KBM-7 (cell line): ENCODE data around the gene CARD14.
"Not testable (repeated sequence)": the region's sequence is repeated elsewhere in the genome, so short reads cannot be mapped to it uniquely, and the experiment has no call there.

Source experiments
- DNase-seq: peaks from one replicate; pipeline ENCODE4 v3.0.0-alpha.2; 2015
- in situ Hi-C: fragments of 300-500 bp; cut with MboI; formaldehyde crosslinking; loops from 2 replicates; pipeline ENCODE4 v1.14.3; 2020; ENCODE audit warnings: low sequenced_read_pairs, low pct_unique_long_range_greater_than_20kb, mixed read lengths

The CARD14 gene

DNA sequence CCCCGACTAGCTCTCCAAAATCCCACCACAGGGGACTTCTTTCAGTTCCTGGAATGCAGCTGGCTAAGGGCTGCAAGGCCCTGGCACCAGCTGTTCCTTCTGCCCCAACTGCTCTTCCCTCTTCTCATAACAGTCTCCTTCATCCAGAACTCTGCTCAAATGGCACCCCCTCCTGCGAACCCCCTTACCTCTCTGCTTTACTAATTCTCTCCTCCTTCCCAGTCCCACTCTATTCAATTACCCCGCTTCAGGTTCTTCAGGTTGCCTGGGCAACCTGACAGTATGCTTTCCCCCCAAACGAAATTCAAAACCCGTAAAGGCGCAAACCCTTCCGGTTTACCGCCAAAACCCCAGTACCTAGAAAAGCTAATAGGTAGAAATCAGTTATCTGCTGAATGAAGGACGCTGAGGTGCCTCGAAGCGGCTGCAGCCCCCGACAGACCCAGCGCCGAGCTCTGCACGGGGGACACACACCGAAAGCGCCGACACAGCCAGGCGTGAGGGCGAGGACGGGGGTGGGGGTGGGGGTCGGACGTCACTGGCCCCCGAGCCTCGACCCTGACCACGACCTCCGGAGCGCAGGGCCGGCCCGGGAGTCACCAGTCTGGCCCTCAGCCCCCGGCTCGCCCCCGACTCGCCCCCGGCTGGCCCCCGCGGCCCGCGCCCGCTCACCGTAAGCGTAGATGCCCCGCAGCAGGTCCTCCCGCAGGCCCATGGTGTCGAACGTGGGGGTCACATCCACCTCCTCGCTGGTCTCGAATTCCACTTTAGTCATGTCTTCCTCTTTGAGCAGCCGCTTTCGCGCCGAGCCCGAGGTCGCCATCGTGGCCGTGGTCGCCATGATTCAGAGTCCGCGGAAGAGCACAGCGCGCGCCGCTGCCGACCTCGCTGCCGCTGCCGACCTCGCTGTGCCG, 23.5 kb upstream of the CARD14 start:
- in situ Hi-C loops, result no loop called here
- peak; percentile 49 for DNase-seq

- in situ Hi-C loops, result no loop called here
- peak; percentile 98 for DNase-seq
Observed at GRCh38 chr17:80147035-80147822, 22.6 kb upstream of the CARD14 start, which contains the start of gene EIF4A3. TSS of gene EIF4A3 (minus strand) at chr17:80147128. CDS start at chr17:80146961, 167 bp downstream.

DNA sequence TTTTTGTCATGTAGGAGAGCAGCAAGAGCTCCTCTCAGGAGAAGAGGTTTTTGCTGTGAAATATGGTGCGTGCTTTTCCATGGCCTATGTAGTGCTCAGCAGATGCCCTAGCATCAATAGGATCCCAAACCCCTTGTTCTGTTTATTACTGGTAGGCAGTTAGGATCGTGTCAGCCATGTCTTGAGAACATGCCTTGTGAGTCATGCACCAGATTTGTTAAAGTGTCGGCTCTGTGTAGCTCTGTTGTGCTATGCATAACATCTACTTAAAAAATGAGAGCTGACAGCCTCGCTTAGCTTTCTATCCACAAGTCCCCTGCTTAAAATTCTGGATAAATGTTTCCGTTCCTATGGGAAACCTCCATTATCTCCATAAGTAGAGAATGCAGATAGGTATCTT, 18.5 kb upstream of the CARD14 start:
- in situ Hi-C loops, result no loop called here
- no peak for DNase-seq

DNA sequence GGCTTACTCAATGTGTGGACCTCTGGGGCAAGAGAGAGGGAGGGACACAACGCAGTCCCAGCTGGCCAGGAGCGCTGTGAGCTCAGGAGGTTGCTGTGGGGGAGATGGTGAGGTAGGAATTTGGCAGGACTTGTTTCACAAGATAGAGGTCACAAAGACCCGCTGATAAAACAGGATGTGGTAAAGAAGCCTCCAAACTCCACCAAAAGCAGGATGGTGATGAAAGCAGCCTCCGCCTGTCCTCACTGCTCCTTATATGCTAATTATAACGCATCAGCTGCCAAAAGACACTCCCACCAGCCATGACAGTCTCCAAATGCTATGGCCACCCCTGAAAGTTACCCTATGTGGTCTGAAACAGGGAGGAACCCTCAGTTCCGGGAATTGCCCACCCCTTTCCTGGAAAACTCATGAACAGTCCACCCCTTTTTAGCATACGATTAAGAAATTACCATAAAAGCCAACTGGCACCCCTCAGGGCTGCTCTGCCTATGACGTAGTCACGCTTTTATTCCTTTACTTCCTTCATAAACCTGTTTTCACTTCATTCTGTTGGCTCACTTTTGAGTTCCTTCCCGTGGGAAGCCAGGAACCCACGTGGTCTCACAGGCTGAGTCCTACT, 17.6 kb upstream of the CARD14 start:
- in situ Hi-C loops, result no loop called here
- peak; percentile 83 for DNase-seq

GRCh38 chr17:80153004-80153403, 16.8 kb upstream of the CARD14 start:
- no peak for DNase-seq
- in situ Hi-C loops, result no loop called here

GRCh38 chr17:80154166-80154565, 15.7 kb upstream of the CARD14 start:
- no peak for DNase-seq
- in situ Hi-C loops, result no loop called here

DNA sequence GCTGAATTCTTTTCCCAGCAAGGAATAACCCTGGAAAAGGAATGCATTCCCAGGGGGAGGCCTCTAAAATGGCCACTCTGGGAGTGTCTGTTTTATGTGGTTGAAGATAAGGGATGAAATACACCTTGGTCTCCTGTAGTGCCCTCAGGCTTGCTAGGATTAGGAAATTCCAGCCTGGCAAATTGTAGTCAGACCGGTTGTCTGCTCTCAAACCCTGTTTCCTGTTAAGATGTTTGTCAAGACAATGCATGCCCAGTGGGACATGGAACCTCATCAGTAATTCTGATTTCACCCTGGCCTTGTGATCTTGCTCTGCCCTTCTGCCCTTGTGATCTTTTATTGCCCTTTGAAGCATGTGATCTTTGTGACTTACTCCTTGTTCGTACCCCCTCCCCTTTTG, 14.2 kb upstream of the CARD14 start:
- DNase-seq, in situ Hi-C loops: not testable (repeated sequence)

GRCh38 chr17:80158846-80159245, 11.0 kb upstream of the CARD14 start:
- in situ Hi-C loops, result no loop called here
- DNase-seq, result no peak

DNA sequence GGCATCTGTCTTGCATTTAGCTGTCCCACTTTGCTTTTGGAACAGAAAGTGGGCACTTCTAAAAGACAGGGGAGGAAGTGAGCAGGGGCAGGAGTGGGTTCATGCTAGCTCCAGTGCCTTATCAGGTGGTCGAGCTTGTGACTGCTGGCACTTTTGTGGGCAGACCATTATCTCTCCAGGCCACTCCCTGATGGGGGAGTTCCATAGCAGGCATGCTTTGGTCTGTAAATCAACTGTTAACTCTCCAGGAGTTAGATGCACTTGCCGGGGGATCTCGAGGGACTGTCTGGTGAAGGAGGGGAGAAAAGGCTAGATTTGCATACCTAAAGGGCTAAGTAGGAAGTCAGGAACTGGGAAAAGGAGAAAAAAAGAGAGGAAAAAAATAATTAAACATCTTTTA, 9.3 kb upstream of the CARD14 start:
- DNase-seq, result no peak
- in situ Hi-C loops, result no loop called here

DNA sequence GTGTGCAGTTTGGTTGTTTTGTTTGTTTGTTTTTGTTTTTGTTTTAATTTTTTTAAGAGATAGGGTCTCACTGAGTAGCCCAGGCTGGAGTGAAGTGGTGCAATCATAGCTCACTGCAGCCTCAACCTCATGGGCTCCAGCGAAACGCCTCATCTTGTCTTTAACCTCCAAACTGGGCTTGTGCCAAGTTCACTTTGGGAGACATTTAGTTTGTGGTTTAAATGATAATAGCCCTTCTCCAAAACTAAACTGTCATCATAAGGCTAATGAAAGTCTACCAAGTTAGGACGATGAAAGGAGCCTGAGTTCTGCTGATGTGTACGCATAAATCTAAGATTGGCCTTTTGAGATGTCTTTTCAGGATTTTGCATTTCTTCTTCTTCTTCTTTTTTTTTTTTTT, 6.5 kb upstream of the CARD14 start:
- no peak for DNase-seq
- in situ Hi-C loops, result no loop called here

DNA sequence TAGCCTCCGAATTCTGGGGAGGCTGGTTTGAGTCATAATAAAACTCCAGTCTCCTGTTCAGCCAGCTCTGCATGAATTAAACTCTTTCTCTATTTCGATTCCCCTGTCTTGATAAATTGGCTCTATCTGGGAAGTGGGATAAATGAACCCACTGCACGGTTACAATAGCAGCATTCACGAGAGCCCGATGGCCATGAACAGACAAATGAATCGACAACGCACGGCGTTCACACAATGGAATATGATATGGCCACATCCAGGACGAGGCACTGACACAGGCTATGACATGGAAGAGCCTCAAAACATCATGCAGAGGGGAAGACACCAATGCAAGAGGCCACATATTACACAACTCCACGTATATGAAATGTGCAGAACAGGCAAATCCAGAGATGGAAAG, 5.6 kb upstream of the CARD14 start:
- in situ Hi-C loops, result no loop called here
- DNase-seq, result no peak

GRCh38 chr17:80166446-80166845, 3.4 kb upstream of the CARD14 start:
- in situ Hi-C loops, result no loop called here

DNA sequence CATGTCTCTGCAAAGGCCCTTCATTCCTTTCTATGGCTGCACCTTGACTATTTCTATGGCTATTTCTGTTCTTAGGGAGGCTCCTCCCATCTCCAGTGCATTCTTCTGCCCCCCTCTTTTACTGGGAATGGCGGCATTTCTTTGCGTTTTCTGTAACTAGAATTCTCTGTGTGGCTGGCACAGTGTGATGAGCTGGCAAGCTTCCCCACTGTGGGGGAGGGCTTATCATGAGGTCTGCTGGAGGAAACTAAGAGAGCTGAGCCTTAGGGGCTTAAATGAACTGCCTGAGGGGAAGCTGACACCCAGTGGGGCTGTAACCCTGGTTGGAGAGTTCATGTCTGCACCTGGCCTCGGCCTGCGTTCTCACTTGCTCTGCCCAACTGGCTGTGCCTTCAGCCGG, 1.5 kb upstream of the CARD14 start:
- DNase-seq, result peak; percentile 21
- in situ Hi-C loops, result no loop called here

More at GRCh38 chr17:80166446-80166845, 3.4 kb upstream of the CARD14 start:
- no peak for DNase-seq

DNA sequence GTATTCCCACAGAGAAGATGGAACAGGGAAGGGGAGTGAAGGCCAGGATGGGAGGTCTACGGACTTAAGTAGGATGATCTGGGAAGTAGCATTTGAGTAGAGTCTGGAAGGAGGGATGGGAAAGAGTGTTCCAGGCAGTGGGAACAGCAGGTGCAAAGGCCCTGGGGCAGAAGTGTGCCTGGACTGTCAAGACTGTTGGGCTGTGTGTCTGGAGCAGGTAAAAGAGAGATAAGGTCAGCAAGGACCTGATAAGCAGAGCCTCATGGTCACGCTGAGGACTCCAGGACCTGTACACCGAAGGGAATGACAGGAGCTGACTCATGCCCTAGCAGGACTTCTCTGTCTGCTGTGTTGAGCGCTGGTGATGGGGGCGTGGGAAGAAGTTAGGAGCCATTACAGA, 723 bp upstream of the CARD14 start:
- in situ Hi-C loops, result no loop called here
- DNase-seq, result no peak

DNA sequence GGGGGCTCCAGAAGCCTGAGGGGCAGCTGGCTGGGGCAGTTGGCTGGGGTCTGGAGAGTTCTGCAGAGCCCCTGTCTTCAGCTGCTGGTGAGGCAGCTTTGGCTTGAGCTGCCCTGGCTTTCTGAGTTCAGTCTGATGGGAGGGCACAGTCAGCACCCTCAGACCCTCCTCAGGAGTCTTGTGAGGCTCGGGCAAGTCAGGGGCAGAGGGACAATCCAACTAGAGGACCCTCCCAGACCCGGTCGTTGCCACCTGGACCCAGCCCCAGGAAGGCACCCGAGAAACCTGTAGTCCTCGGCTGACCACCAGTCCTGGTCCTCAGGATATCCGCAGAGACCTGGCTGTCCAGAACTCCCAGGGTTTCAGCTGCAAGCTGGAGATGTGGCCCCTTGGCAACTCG, 1.9 kb downstream of the CARD14 start:
- in situ Hi-C loops, result no loop called here
- DNase-seq, result no peak

DNA sequence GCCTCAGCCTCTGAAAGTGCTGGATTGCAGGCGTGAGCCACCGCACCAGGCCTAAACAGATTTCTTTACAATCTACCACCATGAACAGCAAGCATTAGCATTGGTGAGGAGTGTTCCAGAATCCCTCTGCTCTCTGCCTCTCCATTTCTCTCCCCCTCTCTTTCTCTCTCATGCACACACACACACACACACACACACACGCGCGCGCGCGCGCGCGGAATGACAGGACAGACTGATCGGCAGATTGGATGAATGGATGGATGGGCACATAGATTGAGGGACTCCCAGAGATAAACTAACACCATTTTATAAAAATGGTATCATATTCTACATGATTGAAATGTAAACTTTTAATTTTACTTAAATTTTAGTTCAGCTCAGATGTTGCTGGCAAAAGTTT, 3.3 kb downstream of the CARD14 start:
- in situ Hi-C loops, result no loop called here
- no peak for DNase-seq

GRCh38 chr17:80173916-80174315, 4.1 kb downstream of the CARD14 start:
- in situ Hi-C loops, result no loop called here
- no peak for DNase-seq

DNA sequence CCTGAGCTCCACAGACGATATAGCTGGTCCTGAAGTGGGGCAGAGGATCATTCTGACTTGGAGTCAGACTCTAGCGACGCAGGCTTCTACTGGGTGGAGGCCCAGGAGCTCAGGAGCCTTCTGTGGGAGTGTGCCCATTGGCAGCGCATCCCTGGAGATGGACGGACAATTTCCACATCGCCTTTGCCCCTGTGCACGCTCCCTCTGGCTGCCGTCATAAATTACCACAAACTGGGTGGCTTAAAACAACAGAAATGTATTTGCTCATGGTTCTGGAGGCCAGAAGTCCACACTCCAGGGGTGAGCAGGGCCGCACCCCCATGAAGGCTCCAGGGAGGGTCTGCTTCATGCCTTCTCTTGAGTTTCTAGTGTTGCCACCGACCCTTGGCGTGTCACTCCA, 6.9 kb downstream of the CARD14 start:
- DNase-seq, result no peak
- in situ Hi-C loops, result no loop called here

- DNase-seq, result no peak
- in situ Hi-C loops, result no loop called here
Observed at GRCh38 chr17:80177986-80178595, 8.3 kb downstream of the CARD14 start.
